NCI-H1694 (cell line): ENCODE results near the gene CRB2.

Source experiments
- DNase-seq: peaks from one replicate; lab custom pipeline; 2025; lab: John Stamatoyannopoulos, UW

The CRB2 gene

DNA sequence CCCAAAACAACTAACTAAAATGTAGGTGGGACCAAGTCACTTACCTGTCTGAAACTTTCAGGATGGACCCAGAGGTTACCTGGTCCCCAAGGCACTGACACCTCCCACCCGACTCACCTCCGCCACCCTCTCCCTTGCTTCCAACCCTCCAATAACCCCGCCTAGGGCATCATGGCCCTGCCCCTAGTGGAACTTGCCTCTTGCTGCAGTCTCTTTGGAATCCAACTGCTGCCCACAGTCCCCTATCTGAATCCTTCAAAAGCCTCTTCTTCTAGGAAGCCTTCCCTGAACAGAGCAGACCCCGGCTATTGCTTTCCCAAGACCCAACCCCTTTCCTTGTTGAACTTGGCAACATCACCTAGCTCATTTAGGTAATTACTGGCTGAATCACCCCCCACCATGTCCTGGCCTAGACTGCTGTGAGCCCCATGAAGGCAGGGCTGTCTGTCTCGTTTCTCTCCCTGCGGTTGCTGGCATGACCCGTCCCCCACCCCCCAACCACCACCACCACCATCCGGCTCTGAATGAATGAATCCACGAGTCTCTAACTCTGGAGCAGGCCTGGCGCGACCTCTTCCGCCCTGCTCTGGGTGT lies 9.4 kb downstream of the CRB2 start:
- no peak for DNase-seq

DNA sequence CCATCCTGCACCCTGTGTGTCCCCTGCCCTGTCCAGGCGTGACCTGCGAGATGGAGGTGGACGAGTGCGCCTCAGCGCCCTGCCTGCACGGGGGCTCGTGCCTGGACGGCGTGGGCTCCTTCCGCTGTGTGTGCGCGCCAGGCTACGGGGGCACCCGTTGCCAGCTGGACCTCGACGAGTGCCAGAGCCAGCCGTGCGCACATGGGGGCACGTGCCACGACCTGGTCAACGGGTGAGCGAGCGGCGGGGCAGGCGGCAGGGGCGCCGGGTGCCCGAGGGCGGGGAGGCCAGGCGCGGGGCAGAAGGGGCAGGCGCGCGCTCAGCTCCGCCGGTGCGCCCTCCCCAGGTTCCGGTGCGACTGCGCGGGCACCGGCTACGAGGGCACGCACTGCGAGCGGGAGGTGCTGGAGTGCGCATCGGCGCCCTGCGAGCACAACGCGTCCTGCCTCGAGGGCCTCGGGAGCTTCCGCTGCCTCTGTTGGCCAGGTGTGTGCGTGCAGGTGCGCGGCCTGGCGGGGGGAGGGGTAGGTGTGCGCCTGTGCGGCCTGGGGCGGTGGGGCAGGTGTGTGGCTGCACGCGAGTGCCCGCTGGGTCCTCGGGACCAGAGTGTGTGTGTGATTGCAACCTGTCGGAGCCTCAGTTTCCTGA lies 10.0 kb downstream of the CRB2 start:
- DNase-seq = no peak

DNA sequence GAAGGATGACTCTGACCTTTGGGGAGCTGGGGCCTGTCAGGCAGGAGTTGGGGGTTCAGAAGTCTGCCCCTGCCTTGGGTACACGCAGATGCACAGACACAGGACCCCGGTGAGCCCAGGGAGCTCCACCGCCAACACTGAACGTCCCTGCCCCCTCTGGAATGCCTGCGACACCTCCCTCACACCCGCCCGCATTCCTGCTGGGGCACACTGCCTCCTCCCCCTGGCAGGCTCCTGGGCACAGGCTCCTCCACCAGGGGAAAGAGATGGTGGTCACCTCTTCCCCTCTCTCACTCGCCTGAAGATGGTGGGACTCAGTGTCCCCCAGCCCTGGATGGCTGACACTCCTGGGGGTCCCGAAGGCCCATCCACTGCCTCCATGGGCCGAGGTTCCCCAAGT lies 12.0 kb downstream of the CRB2 start:
- DNase-seq = no peak

DNA sequence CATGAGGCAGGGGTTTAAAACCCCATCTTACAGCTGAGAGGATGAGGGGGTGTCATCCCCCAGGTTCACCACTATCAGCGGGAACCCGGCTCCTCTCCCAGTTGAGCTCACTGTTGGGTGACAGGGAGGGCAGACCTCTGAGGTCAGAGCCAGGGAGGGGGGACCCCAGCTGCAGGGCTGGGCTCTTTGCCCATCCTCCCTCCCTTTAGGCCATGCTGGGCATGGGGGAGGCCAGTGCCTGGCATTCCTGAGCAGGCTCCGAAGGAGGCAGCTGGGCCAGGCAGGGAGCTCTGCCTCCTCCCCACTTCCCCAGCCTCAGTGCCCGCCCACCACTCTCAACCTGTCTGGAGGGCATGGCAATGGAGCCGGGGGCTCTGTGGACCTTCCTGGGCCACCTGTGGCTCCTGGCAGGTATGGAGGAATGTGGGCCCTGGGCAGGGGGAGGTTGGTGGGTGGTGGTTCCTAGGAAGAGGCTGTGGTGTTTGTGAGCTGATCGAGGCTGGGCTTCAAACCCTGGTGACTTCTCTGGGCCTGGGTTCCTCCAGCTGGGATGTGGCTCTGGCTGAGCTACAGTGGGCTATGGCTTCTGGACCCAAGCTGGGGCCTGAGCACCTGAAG lies 12.6 kb downstream of the CRB2 start:
- DNase-seq = no peak

DNA sequence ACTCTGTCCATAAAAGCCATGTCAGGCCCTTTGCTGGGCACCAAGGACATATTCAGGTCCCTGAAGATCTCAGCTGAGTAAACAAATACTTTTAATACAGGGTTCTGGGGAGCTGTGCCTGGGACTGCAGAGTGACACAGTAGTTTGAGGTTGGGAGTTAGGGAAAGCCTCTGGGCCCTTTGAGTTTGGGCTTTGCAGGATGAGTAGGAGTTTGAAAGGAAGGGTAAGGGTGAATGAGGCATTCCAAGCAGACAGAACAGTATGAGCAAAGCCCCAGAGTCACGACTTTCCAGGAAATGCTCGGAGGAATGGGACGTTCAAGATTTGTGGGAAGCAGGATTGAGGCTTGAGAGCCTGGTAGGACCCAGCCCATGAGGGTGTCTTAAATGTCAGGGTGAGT lies 13.3 kb downstream of the CRB2 start:
- no peak for DNase-seq

DNA sequence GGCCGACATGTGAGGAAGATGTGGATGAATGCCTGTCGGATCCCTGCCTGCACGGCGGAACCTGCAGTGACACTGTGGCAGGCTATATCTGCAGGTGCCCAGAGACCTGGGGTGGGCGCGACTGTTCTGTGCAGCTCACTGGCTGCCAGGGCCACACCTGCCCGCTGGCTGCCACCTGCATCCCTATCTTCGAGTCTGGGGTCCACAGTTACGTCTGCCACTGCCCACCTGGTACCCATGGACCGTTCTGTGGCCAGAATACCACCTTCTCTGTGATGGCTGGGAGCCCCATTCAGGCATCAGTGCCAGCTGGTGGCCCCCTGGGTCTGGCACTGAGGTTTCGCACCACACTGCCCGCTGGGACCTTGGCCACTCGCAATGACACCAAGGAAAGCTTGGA lies 14.1 kb downstream of the CRB2 start:
- no peak for DNase-seq

DNA sequence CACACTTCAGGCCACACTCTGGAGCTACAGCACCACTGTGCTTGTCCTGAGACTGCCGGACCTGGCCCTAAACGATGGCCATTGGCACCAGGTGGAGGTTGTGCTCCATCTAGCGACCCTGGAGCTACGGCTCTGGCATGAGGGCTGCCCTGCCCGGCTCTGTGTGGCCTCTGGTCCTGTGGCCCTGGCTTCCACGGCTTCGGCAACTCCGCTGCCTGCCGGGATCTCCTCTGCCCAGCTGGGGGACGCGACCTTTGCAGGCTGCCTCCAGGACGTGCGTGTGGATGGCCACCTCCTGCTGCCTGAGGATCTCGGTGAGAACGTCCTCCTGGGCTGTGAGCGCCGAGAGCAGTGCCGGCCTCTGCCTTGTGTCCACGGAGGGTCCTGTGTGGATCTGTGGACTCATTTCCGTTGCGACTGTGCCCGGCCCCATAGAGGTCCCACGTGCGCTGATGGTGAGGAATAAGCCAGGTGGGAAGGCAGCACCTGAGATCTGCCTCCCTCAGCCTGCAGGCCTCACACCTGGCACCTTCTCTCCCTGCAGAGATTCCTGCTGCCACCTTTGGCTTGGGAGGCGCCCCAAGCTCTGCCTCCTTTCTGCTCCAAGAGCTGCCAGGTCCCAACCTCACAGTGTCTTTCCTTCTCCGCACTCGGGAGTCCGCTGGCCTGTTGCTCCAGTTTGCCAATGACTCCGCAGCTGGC lies 14.7 kb downstream of the CRB2 start:
- no peak for DNase-seq

DNA sequence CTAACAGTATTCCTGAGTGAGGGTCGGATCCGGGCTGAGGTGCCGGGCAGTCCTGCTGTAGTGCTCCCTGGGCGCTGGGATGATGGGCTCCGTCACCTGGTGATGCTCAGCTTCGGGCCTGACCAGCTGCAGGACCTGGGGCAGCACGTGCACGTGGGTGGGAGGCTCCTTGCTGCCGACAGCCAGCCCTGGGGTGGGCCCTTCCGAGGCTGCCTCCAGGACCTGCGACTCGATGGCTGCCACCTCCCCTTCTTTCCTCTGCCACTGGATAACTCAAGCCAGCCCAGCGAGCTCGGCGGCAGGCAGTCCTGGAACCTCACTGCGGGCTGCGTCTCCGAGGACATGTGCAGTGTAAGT lies 15.2 kb downstream of the CRB2 start:
- DNase-seq = no peak

DNA sequence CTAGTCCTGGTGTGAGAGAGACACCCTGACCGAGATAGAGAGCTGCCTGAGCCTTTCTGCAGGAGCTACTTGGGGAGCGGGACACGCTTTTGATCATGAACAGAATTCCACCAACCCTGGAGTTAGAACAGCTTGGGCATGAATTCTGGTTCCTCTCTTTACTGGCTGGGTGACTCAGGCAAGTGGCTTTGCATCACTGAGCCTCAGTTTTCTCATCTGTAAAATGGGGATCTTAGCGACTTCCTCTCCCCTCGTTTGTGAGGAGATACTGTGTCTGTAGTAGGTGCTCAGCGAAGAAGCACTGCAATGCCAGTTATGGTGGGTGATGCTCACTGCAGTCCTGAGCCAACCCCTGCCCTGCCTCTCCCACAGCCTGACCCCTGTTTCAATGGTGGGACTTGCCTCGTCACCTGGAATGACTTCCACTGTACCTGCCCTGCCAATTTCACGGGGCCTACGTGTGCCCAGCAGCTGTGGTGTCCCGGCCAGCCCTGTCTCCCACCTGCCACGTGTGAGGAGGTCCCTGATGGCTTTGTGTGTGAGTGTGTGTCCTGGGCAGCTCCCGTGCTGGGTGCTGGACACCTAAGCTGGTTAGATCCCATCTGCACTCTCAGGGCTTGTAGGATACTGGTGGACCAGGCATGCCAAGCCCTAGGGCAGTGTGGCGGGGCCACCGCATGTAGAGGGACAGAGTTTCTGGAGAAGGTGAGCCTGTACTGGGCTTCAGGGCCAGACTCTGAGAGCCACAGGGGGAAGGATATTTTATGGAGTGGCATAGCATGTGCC lies 16.0 kb downstream of the CRB2 start:
- DNase-seq = no peak

DNA sequence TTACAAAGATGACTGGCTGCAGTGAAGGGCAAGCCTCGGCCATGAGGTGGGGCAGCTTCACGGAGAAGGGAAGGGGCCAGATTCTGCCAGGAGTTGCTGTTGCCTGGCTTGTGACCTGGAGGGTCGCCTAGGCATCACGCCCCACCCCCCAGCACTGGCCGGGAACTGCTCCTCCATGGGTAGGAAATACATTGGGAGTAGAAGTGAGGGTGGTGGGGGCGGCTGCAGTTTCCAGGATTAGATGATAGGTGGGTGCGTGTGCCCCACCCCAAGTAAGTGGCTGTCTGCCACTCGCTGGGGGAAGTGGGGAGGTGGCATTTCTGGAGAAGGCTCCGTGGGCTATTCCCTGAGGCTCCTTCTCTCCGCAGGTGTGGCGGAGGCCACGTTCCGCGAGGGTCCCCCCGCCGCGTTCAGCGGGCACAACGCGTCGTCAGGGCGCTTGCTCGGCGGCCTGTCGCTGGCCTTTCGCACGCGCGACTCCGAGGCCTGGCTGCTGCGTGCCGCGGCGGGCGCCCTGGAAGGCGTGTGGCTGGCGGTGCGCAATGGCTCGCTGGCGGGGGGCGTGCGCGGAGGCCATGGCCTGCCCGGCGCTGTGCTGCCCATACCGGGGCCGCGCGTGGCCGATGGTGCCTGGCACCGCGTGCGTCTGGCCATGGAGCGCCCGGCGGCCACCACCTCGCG lies 16.9 kb downstream of the CRB2 start:
- no peak for DNase-seq

DNA sequence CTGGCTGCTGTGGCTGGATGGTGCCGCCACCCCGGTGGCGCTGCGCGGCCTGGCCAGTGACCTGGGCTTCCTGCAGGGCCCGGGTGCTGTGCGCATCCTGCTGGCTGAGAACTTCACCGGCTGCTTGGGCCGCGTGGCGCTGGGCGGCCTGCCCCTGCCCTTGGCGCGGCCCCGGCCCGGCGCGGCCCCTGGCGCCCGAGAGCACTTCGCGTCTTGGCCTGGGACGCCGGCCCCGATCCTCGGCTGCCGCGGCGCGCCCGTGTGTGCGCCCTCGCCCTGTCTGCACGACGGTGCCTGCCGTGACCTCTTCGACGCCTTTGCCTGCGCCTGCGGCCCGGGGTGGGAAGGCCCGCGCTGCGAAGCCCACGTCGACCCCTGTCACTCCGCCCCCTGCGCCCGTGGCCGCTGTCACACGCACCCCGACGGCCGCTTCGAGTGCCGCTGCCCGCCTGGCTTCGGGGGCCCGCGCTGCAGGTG lies 17.5 kb downstream of the CRB2 start:
- DNase-seq = no peak

DNA sequence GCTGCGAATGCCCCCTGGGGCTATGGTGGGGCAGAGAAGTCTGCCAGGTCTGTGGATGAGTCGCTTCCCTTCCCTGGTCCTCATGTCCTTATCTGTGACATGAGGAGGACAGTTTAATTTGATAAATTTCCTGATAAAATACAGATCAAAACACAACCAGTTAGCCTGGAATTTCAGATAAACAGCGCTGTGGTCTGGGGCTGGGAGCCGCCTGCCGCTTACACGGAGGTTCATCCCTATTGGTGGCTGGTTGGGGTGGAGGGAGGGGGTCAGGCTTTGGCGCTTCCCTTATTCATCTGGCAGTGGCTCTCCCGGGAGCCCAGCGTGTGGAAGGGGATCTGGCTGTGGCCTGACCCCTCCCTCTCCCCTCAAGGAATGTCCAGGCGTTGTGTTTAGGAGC lies 17.9 kb downstream of the CRB2 start:
- DNase-seq = no peak

DNA sequence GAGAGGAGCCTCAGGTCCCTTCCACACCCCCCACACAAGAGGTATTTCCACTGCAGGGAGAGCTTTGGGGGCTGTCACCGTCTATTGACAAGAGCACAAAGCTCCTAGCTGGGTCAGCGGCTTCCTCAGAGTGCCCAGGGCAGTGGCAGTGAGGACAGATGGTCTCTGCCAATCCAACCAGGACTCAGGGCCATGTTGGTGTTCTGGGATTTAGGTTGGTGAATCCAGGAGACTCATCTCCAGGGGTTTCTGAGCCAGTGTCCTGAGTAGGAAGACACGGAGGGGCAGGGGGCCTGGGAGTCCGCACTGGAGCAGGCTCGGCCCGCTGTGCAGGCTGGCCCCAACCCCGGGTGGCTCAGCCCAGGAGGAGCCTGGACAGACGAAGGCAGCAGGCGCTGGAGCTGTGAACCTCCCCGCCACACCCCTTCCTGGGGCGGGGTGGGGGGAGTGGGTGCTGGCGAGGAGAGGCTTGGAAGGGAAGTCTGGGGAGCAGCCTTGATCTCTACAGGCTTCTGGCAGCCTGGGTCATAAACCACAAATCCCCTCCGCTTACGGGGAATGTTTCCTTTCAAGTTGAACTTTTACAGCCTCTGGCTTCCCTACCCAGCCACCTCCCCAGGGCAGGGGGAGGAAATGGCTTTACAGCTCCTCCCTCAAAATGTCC lies 19.6 kb downstream of the CRB2 start:
- DNase-seq = no peak

DNA sequence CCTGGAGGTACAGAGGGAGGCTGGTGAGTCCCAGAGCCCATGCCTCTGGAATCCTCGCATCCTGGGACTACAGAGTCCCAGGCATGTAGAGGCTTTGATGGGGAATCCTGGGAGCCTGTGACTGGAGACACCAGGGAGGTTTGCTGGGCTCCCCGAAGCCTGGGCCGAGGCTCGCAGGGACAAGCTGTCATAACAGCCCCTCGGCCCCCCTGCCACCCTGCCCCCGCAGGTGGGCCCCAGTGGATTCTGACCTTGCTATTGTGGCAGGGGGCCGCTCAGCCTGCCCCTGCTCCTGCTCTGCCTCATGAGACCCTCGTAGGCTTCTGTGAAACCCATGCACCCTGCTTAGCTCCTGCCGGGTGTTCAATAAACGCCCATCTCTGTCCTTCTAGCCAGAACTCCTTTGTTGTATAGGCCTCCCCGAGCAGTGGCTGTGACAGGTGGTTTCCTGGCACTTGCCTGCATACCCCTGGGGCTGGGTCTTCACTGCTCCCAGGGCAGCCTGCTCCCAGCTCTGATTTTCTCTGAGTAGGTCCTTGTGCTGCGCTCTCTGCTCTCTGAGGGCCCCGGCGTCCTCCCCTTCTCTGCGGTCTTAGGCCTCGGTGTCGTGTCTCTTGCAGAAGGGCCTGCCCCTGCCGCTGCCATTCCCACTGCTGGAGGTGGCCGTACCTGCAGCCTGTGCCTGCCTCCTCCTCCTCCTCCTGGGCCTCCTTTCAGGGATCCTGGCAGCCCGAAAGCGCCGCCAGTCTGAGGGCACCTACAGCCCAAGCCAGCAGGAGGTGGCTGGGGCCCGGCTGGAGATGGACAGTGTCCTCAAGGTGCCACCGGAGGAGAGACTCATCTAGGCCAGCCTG lies 20.4 kb downstream of the CRB2 start:
- DNase-seq = no peak

DNA sequence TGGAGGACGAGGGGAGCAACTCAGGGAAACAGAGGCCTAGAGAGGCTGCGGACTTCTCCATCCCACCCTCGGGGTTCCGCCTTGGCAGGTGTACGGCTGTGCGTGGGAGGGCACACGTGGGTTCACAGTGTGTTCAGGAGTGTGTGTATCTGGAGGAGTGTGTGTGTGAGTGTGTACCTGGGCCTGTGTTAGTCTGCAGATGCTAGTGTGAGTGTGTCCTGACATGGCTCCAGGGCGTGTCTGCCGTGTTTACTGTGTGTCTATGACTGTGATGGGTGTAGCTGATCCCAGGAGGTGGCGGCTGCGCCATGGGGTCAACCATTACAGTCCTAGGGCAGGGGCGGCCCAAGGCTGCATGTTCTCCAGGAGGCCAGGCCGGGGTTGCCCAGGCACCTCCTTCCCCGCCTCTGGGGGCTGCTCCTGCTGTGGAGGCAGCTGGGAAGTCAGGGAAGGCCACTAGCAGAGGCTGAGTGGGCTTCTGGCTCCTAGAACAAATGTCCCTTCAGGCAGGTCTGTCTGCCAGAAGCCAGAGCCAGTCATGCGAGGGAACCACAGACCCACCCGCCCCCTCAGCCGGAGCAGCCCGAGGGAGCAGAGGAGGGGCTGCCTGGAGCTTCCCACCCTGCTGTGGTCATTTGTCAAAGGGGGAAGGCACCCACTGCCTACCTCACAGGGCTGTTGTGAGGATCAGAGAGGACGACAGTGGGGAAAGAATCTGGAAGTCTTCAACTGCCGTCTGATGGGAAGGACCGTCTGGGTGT lies 21.4 kb downstream of the CRB2 start:
- no peak for DNase-seq

DNA sequence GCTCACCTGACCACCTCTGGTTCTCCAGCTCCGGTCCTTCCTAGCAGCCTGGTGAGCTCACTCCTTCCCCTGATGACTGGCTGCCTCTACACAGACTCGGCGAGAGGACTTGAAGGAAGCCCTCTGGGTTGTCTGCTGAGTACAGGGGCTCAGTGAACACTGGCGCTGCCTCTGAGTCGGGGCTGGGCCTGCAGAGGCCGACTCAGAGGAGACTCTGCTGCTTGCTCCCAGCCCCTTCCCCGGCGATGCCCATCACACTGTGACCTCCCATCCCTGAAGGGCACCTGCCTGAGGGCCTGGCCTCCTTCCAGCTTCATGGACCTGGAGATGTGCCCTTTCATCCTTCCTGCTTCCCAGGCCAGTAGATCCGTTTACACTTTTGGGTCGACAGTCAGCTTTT lies 22.0 kb downstream of the CRB2 start:
- no peak for DNase-seq

DNA sequence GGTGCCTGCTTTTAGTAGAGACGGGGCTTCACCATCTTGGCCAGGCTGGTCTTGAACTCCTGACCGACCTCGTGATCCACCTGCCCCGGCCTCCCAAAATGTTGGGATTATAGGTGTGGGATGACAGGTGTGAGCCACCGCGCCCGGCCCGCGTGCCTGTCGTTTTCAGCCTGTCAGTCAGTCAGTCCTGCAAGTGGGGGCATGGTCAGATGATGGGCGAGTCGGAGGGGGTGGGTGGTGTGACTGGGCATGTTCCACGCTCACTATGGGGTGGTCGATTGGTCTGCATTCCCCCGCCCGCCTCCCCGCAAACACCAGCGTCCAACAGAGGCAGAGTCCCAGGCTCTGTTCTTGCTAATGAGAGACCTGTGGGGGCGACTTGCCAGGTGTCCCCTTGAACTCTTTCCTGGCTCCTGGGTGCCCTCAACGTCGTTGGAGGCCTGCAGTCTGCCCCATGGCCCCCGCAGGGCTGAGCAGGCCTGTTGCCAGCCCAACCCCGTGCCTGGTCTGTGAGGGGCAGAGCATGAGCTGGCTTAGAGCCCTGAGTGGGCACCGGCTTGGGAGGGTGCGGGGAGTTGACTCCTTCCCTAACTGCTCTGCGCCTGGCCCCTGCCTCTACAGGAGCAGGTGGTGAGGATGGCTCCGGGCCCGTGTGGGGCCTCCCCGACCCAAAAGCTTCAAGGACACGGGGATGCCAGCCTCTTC lies 23.1 kb downstream of the CRB2 start:
- no peak for DNase-seq

DNA sequence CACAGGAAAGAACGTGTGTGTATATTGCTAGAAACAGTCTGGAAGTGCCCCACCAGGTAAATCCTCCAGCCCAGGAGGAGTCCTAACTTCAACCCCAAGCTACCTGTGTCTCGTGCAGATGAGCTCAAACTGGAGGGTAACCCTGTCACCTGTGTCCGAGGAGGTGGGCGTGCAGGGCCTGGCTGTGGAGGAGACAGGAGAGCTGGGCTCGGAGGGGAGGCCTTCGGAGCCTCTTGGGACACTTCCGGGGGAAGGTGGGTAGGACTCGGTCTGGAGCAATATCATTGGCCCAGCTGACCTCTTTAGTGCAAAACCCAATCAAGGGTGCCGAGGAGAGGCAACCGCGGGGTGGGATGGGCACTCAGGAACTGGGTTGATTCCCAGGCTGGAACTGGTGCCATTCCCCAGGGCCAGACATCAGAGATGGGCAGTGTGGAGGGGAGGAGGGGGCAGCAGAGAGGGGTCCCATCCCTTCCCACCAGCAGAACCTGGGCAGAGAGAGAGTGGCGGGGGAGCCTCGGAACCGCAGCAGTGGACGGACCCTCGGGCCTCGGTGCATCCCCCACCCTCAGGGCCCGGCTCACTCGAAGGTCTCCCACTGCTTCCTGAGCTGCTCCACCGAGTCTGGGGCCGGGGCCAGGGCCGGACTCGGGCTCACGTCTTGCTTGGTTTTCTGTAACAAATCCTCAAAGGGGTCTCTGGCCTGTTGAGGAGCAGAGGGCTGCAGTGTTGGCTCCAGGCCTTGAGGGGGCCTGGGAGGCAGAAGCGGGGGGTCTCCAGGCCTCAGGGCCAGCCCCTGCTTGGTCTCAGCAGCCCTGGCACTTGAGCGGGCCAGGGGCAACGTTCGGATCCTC lies 25.1 kb downstream of the CRB2 start:
- no peak for DNase-seq
